H1 (cell line): ENCODE data around the gene DDA1. TPM values are rescaled to one million over a fixed set of nuclear protein-coding genes. Genes with fewer than 3 reads are reported as not detected.

ENCODE experiments used
- ASH2L ChIP-seq: fragments of 200-600, 300-600 bp; sonication (generic); IDR thresholded peaks from one replicate; pipeline ENCODE4 v1.7.1; 2017; ENCODE audit warnings: low read length
- CHD7 ChIP-seq: fragments of 300-600 bp; sonication (generic); IDR thresholded peaks from 2 replicates; pipeline ENCODE4 v1.7.1; 2012; ENCODE audit warnings: low read length, moderate library complexity, mild to moderate bottlenecking, inconsistent platforms; ENCODE audit not compliant: insufficient replicate concordance
- CTCF ChIP-seq, 3 experiments: IDR thresholded peaks; 1 replicate in 2 of 3; 2 replicates in 1 of 3; pipeline versions ENCODE4 v1.5.1 to v1.6.1; 2011; ENCODE audit warnings: low read length in 3 of 3, mild to moderate bottlenecking in 3 of 3, inconsistent platforms in 2 of 3, low read depth in 1 of 3, moderate library complexity in 1 of 3; ENCODE audit not compliant: insufficient read depth in 1 of 3; ENCODE audit errors: control extremely low read depth in 1 of 3
- GABPA ChIP-seq: IDR thresholded peaks from 2 replicates; pipeline ENCODE4 v1.6.1; 2011; ENCODE audit warnings: mild to moderate bottlenecking, low read length, moderate library complexity, borderline replicate concordance; ENCODE audit not compliant: insufficient read depth
- POU5F1 ChIP-seq: IDR thresholded peaks from 2 replicates; pipeline ENCODE4 v1.6.1; 2011; ENCODE audit warnings: low read depth, mild to moderate bottlenecking, low read length, moderate library complexity
- SP1 ChIP-seq: IDR thresholded peaks from 2 replicates; pipeline ENCODE4 v1.6.1; 2011; ENCODE audit warnings: low read depth, low read length
- TCF12 ChIP-seq: IDR thresholded peaks from 2 replicates; pipeline ENCODE4 v1.6.1; 2011; ENCODE audit warnings: low read depth, mild to moderate bottlenecking, low read length
- polyA plus RNA-seq, 7 experiments: library from polyadenylated mRNA; depleted of rRNA in 3 of 7; stranded (reverse) in 5 of 7; unstranded in 2 of 7; fragments of >200 nt in 5 of 7; fragments of 200-250 nt in 2 of 7; gene quantifications; 1 replicate in 5 of 7; 2 replicates in 1 of 7; 4 replicates in 1 of 7; pipeline versions ENCODE4 v1.2.1 to v1.2.3, GENCODE V29; 2011 to 2013; ENCODE audit warnings: missing spikeins in 2 of 7, mixed read lengths in 2 of 7
- total RNA-seq: library from RNA; stranded (reverse); fragmentation: NEBNext Ultra II Directional; extraction: Animal tissue kit (Norgen Biotek cat#: 25700); gene quantifications from 2 replicates; pipeline ENCODE4 v1.2.1, GENCODE V29; 2021
- TF ChIP-seq, protein P1 (sequence below): IDR thresholded peaks from 2 replicates; pipeline ENCODE4 v1.6.1; 2012; ENCODE audit warnings: low read length, inconsistent platforms

DDA1 gene
- total and polyA plus RNA-seq, 2 of the 8 experiments (the other 6 are each of a cell fraction or from before 2014, with no cell fraction given): 29.2 to 34.5 TPM

- no peak for TF ChIP-seq CHD7
- TF ChIP-seq GABPA: no peak
- TF ChIP-seq POU5F1: no peak
- no peak for TF ChIP-seq ASH2L
- TF ChIP-seq TCF12: no peak
- TF ChIP-seq, protein P1, sequence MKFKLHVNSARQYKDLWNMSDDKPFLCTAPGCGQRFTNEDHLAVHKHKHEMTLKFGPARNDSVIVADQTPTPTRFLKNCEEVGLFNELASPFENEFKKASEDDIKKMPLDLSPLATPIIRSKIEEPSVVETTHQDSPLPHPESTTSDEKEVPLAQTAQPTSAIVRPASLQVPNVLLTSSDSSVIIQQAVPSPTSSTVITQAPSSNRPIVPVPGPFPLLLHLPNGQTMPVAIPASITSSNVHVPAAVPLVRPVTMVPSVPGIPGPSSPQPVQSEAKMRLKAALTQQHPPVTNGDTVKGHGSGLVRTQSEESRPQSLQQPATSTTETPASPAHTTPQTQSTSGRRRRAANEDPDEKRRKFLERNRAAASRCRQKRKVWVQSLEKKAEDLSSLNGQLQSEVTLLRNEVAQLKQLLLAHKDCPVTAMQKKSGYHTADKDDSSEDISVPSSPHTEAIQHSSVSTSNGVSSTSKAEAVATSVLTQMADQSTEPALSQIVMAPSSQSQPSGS: no peak
- no peak for TF ChIP-seq CTCF (IDR thresholded peaks at IDR 0.05; ENCODE audit: control extremely low read depth in 1 of 3, insufficient read depth in 1 of 3, low read depth in 1 of 3, low read length in 3 of 3)
- no peak for TF ChIP-seq SP1
Observed at GRCh38 chr19:17341386-17341785, 32.0 kb downstream of the DDA1 start (continued).
